Retinal pigment epithelial cell (primary cell): ENCODE results near the gene CMTM5.
"Not testable (repeated sequence)": the region's sequence is repeated elsewhere in the genome, so short reads cannot be mapped to it uniquely, and the experiment has no call there.

Source experiments
- DNase-seq: peaks from one replicate; pipeline ENCODE4 v3.0.0-alpha.2; 2010; ENCODE audit warnings: low read depth
- H3K4me3 ChIP-seq: 2 replicates; pipeline ENCODE4 v1.5.1; 2011; ENCODE audit warnings: mild to moderate bottlenecking, low read length, control low read depth, moderate library complexity
- TF ChIP-seq, protein P1 (sequence below): conservative IDR thresholded peaks from 2 replicates; pipeline ENCODE4 v1.5.1; 2011; ENCODE audit warnings: low read depth, low read length, control low read depth, inconsistent platforms

CMTM5 gene

DNA sequence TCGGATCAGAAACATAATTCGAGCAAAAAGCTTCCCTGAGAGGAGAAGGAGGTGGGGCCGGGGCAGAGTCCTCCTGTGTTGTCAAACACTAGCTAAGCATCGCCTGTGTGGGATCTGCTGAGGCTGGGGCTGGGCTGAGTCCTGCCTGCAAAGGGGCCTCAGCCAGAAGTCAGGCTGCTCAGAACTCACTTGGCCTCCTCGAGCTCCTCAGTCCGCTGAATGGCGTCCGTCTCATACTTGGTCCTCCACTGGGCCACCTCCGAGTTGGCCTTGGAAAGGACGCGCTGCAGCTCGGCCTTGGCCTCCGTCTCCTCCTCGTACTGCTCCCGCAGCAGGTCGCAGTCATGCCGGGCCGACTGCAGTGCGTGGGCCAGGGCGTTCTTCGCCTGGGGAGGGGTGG lies 41.2 kb downstream of the CMTM5 start:
- no peak for DNase-seq
- no peak overlapping the region for H3K4me3 ChIP-seq
- TF ChIP-seq, protein P1, sequence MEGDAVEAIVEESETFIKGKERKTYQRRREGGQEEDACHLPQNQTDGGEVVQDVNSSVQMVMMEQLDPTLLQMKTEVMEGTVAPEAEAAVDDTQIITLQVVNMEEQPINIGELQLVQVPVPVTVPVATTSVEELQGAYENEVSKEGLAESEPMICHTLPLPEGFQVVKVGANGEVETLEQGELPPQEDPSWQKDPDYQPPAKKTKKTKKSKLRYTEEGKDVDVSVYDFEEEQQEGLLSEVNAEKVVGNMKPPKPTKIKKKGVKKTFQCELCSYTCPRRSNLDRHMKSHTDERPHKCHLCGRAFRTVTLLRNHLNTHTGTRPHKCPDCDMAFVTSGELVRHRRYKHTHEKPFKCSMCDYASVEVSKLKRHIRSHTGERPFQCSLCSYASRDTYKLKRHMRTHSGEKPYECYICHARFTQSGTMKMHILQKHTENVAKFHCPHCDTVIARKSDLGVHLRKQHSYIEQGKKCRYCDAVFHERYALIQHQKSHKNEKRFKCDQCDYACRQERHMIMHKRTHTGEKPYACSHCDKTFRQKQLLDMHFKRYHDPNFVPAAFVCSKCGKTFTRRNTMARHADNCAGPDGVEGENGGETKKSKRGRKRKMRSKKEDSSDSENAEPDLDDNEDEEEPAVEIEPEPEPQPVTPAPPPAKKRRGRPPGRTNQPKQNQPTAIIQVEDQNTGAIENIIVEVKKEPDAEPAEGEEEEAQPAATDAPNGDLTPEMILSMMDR, result no peak

DNA sequence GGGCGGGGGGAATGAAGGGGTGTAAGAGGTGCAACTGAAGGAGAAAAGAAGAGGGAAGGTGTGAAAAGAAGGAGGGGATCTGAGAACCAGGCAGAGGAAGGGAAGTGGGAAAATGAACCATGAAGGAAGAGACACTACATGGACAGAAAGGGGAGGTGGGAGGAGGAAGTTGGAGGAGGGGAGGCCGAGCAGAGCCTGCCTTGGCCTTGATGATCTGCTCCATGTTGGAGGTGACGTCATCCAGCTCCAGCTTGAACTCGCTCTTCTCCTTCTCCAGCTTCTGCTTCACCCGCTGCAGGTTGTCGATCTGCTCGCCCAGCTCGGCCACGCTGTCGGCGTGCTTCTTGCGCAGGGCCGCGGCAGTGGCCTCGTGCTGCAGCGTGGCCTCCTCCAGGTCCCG lies 42.8 kb downstream of the CMTM5 start:
- not testable (repeated sequence) for DNase-seq, H3K4me3 ChIP-seq

DNA sequence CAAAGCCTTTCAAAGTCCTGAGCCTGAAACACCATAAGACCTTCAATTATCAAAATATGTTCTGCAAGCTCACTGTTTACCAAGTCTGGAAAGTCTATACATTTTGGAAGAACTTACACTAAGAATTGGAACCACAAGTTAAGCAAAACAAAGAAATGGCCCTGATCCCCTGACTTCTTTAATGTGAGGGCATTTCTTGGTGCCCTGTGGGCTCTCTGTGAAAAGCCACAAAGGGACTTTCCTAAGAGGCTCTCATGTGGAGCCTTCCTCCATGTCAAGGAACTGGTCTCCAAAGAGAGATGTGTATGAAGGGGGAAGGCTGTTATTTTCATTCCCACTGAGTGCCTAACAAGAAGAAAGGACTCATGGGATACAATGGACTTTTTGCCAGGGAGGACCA lies 44.7 kb downstream of the CMTM5 start:
- no peak overlapping the region for H3K4me3 ChIP-seq
- no peak for DNase-seq
- TF ChIP-seq, protein P1, result no peak

DNA sequence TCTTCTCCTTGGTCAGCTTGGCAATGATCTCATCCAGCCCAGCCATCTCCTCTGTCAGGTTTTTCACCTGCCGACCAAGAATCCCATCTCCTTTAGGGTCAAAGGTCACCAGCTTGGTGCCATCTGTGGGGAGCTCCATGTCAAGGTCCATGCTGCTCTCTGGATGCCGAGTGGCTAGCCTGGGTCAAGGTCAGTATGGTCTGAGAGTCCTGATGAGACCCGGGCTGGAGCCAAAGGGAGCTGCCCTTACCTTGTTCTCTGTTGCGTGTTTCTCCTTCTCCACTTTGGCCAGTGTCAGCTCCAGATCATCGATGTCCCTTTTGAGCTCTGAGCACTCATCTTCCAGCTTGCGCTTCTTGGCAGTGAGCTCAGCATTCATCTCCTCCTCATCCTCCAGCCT lies 46.8 kb downstream of the CMTM5 start:
- TF ChIP-seq, protein P1, result no peak
- DNase-seq, result no peak
- H3K4me3 ChIP-seq, result no peak overlapping the region

DNA sequence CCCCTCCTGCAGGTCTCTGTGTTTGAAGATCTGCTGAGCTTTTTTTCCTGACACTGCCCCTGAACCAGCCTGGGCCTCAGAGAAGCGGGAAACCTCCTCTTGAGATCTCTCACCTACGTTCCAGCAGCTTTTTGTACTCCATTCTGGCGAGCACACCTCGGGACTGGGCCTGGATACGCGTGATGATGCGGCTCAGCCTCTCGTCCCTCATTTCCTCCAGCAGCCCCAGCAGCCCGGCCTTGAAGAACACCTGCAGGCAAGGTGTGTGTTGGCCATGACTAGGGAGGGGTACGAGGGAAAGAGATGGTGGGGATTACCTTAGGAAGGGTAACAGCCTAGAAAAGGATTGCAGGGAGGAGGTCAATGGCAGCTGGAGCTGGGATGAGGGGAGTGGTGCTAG lies 48.3 kb downstream of the CMTM5 start:
- TF ChIP-seq, protein P1, result no peak
- H3K4me3 ChIP-seq, result no peak overlapping the region

DNA sequence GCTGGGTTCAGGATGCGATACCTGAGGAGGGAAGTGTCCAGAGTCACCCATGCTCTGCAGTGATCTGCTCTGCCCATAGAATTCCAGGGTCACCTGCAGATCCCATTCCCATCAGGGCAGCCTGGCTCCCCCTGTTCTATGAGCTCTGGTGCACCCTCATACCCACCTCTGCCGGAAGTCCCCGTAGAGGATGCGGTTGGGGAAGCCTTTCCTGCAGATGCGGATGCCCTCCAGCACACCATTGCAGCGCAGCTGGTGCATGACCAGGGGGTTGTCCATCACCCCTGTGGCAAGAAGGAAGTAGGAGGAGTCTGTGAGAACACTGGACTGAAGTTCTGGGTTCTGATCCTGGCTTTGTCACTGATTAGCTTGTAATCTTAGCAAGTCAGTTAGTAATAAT lies 49.0 kb downstream of the CMTM5 start:
- H3K4me3 ChIP-seq, DNase-seq: not testable (repeated sequence)

More for the DNA sequence above, 48.3 kb downstream of the CMTM5 start:
- DNase-seq, result no peak

DNA sequence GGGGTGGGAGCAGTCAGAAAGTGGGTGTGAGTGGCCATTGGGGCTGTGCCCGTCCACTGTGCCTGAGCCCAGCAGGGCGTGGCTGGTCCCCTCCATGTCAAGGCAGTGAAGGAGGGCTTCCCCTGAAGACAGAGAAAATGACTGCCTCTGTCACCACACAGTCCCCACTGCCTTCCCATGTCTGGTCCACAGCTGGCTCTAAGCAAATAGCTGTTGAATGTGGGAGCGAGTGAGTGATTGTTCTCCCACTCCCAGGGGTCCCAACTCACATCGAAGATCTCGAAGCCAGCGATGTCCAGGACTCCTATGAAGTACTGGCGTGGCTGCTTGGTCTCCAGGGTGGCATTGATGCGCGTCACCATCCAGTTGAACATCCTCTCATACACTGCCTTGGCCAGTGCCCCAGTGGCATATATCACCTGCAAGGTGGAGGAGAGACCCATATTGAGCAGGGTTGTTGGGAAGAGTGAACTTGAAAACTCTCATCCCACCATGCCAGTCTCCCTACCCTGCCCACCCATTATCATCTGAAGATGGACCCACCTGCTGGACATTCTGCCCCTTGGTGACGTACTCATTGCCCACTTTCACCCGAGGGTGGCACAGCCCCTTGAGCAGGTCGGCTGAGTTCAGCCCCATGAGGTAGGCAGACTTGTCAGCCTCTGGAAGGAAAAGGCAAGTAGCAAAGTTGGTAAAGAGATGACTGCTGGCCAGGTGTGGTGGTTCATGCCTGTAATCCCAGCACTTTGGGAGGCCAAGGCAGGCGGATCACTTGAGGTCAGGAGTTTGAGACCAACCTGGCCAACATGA lies 52.0 kb downstream of the CMTM5 start:
- TF ChIP-seq, protein P1, result no peak
- no peak overlapping the region for H3K4me3 ChIP-seq
- DNase-seq, result no peak
